MCF 10A (cell line): ENCODE measurements around the gene USH1C. TPM values are rescaled to one million over a fixed set of nuclear protein-coding genes. Genes with fewer than 3 reads are reported as not detected.

ENCODE experiments used
- BruUV-seq: library from RNA; stranded (reverse); fragments of 400-500 nt; replicated peaks from 2 replicates; lab custom pipeline; 2021; lab: Mats Ljungman, UMichigan
- CTCF ChIA-PET: fragments of 300-600 bp; sonication (Branson Sonifier 250); formaldehyde crosslinking; extraction: SDS; loops from one replicate; lab custom pipeline; 2021; ENCODE audit warnings: antibody characterized with exemption, inconsistent platforms; lab: Yijun Ruan, JAX
- POLR2A ChIA-PET: fragments of 300-600, 350-650 bp; sonication (Branson Sonifier 250); formaldehyde crosslinking; extraction: SDS; loops from one replicate; lab custom pipeline; 2020; ENCODE audit warnings: antibody characterized with exemption, inconsistent platforms; lab: Yijun Ruan, JAX
- DNase-seq: peaks from one replicate; pipeline ENCODE4 v3.0.0-alpha.2; 2018; ENCODE audit not compliant: unreplicated experiment
- H3K27ac Mint-ChIP-seq: one replicate; pipeline ENCODE4 v1.8.0; 2022; ENCODE audit warnings: mild to moderate bottlenecking, low read depth, mixed read lengths; ENCODE audit not compliant: unreplicated experiment
- H3K27me3 Mint-ChIP-seq: one replicate; pipeline ENCODE4 v1.8.0; 2022; ENCODE audit warnings: mixed read lengths; ENCODE audit not compliant: insufficient read depth, unreplicated experiment
- H3K36me3 Mint-ChIP-seq: one replicate; pipeline ENCODE4 v1.8.0; 2022; ENCODE audit warnings: mild to moderate bottlenecking, moderate library complexity, mixed read lengths; ENCODE audit not compliant: insufficient read depth, unreplicated experiment
- H3K4me1 Mint-ChIP-seq: one replicate; pipeline ENCODE4 v1.8.0; 2022; ENCODE audit warnings: mixed read lengths; ENCODE audit not compliant: insufficient read depth, unreplicated experiment
- H3K4me3 Mint-ChIP-seq: one replicate; pipeline ENCODE4 v1.8.0; 2022; ENCODE audit warnings: mild to moderate bottlenecking, moderate library complexity, mixed read lengths; ENCODE audit not compliant: unreplicated experiment
- H3K9me3 Mint-ChIP-seq: one replicate; pipeline ENCODE4 v1.8.0; 2022; ENCODE audit warnings: mixed read lengths; ENCODE audit not compliant: unreplicated experiment
- CTCF ChIP-seq: fragments of 200-600 bp; IDR thresholded peaks from one replicate; pipeline ENCODE4 v1.8.0; 2022; ENCODE audit warnings: antibody characterized with exemption, mild to moderate bottlenecking; ENCODE audit not compliant: unreplicated experiment
- intact Hi-C: fragments of 100-400 bp; cut with micrococcal nuclease; formaldehyde crosslinking; loops from 2 replicates; pipeline ENCODE4 v1.14.1; 2022
- total RNA-seq: library from RNA; stranded (reverse); gene quantifications from 2 replicates; pipeline ENCODE4 v1.2.3, GENCODE V29; 2022

USH1C gene
- total RNA-seq, 1 experiment from 2014 or later, result not detected

GRCh38 chr11:17532784-17533183, 11.4 kb downstream of the USH1C start:
- BruUV-seq, result no TSS peak
- Mint-ChIP-seq H3K27me3 (peaks cover 71% of the 10 kb centered on the region), H3K4me1 (no peaks in the 10 kb centered on the region), H3K27ac (no peak overlapping the region), H3K36me3 (no peaks in the 10 kb centered on the region), H3K4me3 (no peak overlapping the region), H3K9me3 (no peaks in the 10 kb centered on the region)
- DNase-seq, result no peak
- POLR2A ChIA-PET, result no interaction called here
- no peak for TF ChIP-seq CTCF
- intact Hi-C loops, result no loop called here
- CTCF ChIA-PET, result interaction anchor here (0.7 kb wide), 1 partner anchor 66 kb away, joined by 3 read pairs; no protein-coding TSS in a partner anchor

GRCh38 chr11:17531636-17532113, 12.5 kb downstream of the USH1C start:
- Mint-ChIP-seq H3K27me3 (peaks cover 60% of the 10 kb centered on the region), H3K36me3 (no peaks in the 10 kb centered on the region), H3K27ac (no peak overlapping the region), H3K4me1 (no peaks in the 10 kb centered on the region), H3K4me3 (no peak overlapping the region), H3K9me3 (no peaks in the 10 kb centered on the region)
- ChIA-PET POLR2A (no interaction called here), CTCF (interaction anchor here (0.6 to 0.8 kb wide), 2 partner anchors 27 to 145 kb away, joined by 3 read pairs; no protein-coding TSS in a partner anchor)
- DNase-seq, result peak; percentile 13
- TF ChIP-seq CTCF, result no peak
- no TSS peak for BruUV-seq
- intact Hi-C loops, result no loop called here

GRCh38 chr11:17531071-17531600, 13.1 kb downstream of the USH1C start:
- DNase-seq, result no peak
- no peak for TF ChIP-seq CTCF
- ChIA-PET POLR2A (no interaction called here), CTCF (interaction anchor here (0.8 kb wide), 1 partner anchor 145 kb away, joined by 3 read pairs; no protein-coding TSS in a partner anchor)
- no peak overlapping the region for H3K27ac Mint-ChIP-seq
- H3K9me3 Mint-ChIP-seq, result no peaks in the 10 kb centered on the region
- intact Hi-C loops, result no loop called here
- H3K36me3 Mint-ChIP-seq, result no peaks in the 10 kb centered on the region
- no TSS peak for BruUV-seq
- no peak overlapping the region for H3K4me3 Mint-ChIP-seq
- H3K4me1 Mint-ChIP-seq, result no peaks in the 10 kb centered on the region
- H3K27me3 Mint-ChIP-seq, result peaks cover 55% of the 10 kb centered on the region

GRCh38 chr11:17529844-17530185, 14.4 kb downstream of the USH1C start:
- TF ChIP-seq CTCF, result no peak
- no peak overlapping the region for H3K4me3 Mint-ChIP-seq
- ChIA-PET POLR2A (no interaction called here), CTCF (interaction anchor here (0.5 to 3.5 kb wide), 8 partner anchors 11 to 300 kb away, joined by 3 to 68 read pairs (median 10); no protein-coding TSS in a partner anchor)
- H3K9me3 Mint-ChIP-seq, result no peaks in the 10 kb centered on the region
- no peaks in the 10 kb centered on the region for H3K4me1 Mint-ChIP-seq
- no peak for DNase-seq
- H3K27me3 Mint-ChIP-seq, result peaks cover 43% of the 10 kb centered on the region
- BruUV-seq, result no TSS peak
- intact Hi-C loops, result no loop called here
- H3K27ac Mint-ChIP-seq, result no peak overlapping the region
- H3K36me3 Mint-ChIP-seq, result no peaks in the 10 kb centered on the region
